Stomach (tissue), 4 donors: ENCODE measurements around the gene HAUS8.

ENCODE experiments used
- EP300 ChIP-seq: sonication (generic); formaldehyde crosslinking; IDR thresholded peaks from one replicate; pipeline ENCODE4 v1.6.1; 2017; ENCODE audit warnings: antibody characterized with exemption
- POLR2A ChIP-seq, 4 donors: fragments of 450-650 bp; IDR thresholded peaks; one replicate each; pipeline ENCODE4 v1.6.1; 2016; ENCODE audit warnings: antibody characterized with exemption in 4 of 4, control low read depth in 2 of 4, mild to moderate bottlenecking in 1 of 4, moderate library complexity in 1 of 4
- POLR2AphosphoS5 ChIP-seq, 3 donors: sonication (generic); formaldehyde crosslinking; IDR thresholded peaks; one replicate each; pipeline ENCODE4 v1.6.1; 2016; ENCODE audit warnings: antibody characterized with exemption in 3 of 3
- TF ChIP-seq, protein P1 (sequence below), 7 experiments: fragments of 450-650 bp in 4 of 7; fragments of 200-600 bp in 3 of 7; sonication (generic) in 3 of 7; IDR thresholded peaks; one replicate each; pipeline ENCODE4 v1.5.1; 2016 to 2019; ENCODE audit warnings: antibody characterized with exemption in 7 of 7, control low read depth in 2 of 7, mild to moderate bottlenecking in 1 of 7

DNA sequence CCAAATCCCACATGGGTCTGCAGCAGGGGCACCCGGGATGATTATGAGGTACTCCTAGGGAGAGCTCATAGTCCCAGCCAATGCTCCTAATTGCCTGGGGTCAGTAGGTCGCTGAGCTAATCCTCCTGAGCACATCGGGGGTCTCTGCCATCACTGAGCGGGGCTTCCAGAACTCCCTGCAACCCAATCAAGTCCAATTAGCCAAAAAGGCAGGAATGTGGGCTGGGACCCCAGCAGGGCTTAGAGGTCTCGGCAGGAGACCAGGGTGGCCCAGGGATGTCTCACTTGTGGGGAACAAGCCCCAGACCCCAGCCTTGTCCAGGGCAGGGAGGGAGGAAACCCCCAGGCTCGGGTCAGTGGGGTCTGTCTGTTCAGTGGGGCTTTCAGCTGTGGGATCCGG lies 31.5 kb downstream of the HAUS8 start:
- TF ChIP-seq, protein P1, sequence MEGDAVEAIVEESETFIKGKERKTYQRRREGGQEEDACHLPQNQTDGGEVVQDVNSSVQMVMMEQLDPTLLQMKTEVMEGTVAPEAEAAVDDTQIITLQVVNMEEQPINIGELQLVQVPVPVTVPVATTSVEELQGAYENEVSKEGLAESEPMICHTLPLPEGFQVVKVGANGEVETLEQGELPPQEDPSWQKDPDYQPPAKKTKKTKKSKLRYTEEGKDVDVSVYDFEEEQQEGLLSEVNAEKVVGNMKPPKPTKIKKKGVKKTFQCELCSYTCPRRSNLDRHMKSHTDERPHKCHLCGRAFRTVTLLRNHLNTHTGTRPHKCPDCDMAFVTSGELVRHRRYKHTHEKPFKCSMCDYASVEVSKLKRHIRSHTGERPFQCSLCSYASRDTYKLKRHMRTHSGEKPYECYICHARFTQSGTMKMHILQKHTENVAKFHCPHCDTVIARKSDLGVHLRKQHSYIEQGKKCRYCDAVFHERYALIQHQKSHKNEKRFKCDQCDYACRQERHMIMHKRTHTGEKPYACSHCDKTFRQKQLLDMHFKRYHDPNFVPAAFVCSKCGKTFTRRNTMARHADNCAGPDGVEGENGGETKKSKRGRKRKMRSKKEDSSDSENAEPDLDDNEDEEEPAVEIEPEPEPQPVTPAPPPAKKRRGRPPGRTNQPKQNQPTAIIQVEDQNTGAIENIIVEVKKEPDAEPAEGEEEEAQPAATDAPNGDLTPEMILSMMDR (IDR thresholded peaks at IDR 0.05) = no peak
- TF ChIP-seq POLR2A (IDR thresholded peaks at IDR 0.05) (no peak), POLR2AphosphoS5 (IDR thresholded peaks at IDR 0.05) (no peak), EP300 (no peak)
